ENCODE data around the gene KRT12. TPM values are rescaled to one million over a fixed set of nuclear protein-coding genes. Genes with fewer than 3 reads are reported as not detected.
A peak's percentile ranks its signal among the peaks of the same experiment; 100 is the strongest.

The KRT12 gene
- polyA plus RNA-seq, 1 donor = 0.16 TPM

DNA sequence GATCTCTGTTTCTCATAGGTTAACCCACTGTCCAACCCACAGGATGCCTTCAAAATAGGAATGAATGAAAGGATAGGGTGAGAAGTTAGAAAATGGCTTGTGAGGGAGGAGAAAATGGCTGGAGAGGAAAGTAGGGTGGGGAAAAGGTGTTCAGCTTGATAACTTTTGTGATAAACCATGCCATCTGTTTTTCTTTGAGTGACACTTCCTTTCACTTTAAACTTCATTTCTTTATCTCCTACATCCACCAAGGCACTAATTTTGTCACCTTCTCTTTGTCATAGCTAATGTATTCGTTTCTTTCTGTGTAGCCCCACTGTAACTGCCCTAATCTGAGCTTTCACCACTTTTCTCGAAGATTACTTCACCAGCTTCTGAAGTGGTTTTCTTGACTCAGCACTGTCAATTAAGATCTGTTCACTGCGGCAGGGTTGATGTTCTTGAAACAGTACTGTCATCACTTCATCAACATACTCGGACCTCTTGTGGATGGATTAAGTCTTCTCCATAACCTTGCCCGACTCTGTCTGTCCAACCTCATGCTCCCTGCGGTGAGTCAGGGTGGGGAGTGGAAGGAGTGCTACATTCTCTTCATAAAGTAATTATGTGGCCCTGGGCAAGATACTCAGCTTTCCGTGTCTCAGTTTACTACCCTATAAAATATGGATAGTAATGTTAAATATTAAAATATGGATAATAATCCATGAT, 39.1 kb downstream of the KRT12 start:
- H3K9me3 ChIP-seq (ENCODE audit: control insufficient read depth, low read depth, low read length) = no peaks in the 10 kb centered on the region
- no peaks in the 10 kb centered on the region for H3K36me3 ChIP-seq (ENCODE audit: control insufficient read depth, insufficient read depth, low read length)
- no peak overlapping the region for H3K27ac ChIP-seq (ENCODE audit: low read length)
- WGBS (ENCODE audit: insufficient coverage, low lambda C conversion rate) = 67% methylated on average over 1 of the region's 7 CpGs
- H3K4me1 ChIP-seq (ENCODE audit: control insufficient read depth, insufficient read depth, low read length) = no peaks in the 10 kb centered on the region
- DNase-seq = no peak
- H3K27me3 ChIP-seq (ENCODE audit: control insufficient read depth, insufficient read depth, low read length) = no peaks in the 10 kb centered on the region
- no peak overlapping the region for H3K4me3 ChIP-seq (ENCODE audit: low read length)

DNA sequence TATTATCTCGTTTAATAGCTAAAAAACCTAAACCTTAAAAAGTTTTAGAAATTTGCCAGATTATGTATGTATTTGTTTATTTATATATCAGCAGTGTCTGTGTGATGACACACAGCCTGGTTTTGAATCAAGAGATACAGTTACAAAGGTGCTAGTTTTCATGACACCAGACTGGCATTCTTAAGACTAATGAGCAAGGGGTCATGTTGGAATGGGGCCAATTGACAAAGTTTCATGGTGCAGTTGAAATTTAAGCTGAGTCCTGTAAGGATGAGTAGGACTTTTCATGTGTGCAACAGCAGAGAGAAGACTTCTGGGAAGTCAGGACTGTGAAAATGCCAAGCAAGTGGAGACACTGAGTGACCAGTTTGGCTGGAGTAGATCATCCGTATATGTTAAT, 41.4 kb downstream of the KRT12 start:
- Histone ChIP-seq H3K4me1 (ENCODE audit: control insufficient read depth, insufficient read depth, low read length) (no peaks in the 10 kb centered on the region), H3K4me3 (ENCODE audit: low read length) (no peak overlapping the region), H3K27ac (ENCODE audit: low read length) (no peak overlapping the region), H3K9me3 (ENCODE audit: control insufficient read depth, low read depth, low read length) (no peaks in the 10 kb centered on the region), H3K36me3 (ENCODE audit: control insufficient read depth, insufficient read depth, low read length) (no peaks in the 10 kb centered on the region), H3K27me3 (ENCODE audit: control insufficient read depth, insufficient read depth, low read length) (no peaks in the 10 kb centered on the region)
- WGBS (ENCODE audit: insufficient coverage, low lambda C conversion rate) = no CpG with 5 or more reads among the region's 2 CpGs
- no peak for DNase-seq

DNA sequence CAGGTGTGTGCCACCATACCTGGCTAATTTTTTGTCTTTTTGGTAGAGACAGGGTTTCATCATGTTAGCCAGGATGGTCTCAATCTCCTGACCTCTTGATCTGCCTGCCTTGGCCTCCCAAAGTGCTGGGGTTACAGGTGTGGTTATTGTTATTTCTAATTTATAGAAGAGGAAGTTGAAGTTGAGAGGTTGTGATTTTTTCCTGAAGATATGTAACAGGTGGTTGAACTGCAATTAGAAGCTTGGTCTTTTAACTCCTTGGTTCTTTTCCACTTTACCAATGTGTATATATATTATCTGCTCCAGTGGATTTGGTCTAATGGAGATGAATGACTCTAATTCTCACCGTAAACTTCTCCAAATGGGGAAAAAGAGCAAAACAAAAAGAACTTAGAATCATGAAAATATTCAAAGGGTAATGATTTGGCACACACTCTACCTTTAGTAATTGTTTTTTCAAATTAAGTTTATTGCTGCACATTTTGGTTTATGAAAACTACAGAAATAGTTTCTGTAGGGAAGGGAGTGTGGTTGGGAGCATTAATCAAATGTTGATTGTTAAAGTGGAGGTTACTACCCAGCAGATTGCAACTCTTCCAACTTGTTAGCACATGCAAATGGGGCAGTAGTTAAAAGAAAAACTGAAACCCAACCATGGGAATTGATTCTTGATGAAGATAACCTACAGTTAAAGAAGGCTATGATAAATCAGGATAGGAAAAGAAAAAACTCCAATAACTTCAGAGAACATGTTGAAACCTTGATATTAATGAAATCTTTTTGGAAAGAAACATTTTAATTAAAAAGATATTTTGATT, 42.8 kb downstream of the KRT12 start:
- H3K27me3 ChIP-seq (ENCODE audit: control insufficient read depth, insufficient read depth, low read length) = no peaks in the 10 kb centered on the region
- 100% methylated on average over 1 of the region's 1 CpG for WGBS (ENCODE audit: insufficient coverage, low lambda C conversion rate)
- H3K4me3 ChIP-seq (ENCODE audit: low read length) = no peak overlapping the region
- H3K9me3 ChIP-seq (ENCODE audit: control insufficient read depth, low read depth, low read length) = no peaks in the 10 kb centered on the region
- DNase-seq = no peak
- H3K4me1 ChIP-seq (ENCODE audit: control insufficient read depth, insufficient read depth, low read length) = no peaks in the 10 kb centered on the region
- H3K36me3 ChIP-seq (ENCODE audit: control insufficient read depth, insufficient read depth, low read length) = no peaks in the 10 kb centered on the region
- H3K27ac ChIP-seq (ENCODE audit: low read length) = no peak overlapping the region

DNA sequence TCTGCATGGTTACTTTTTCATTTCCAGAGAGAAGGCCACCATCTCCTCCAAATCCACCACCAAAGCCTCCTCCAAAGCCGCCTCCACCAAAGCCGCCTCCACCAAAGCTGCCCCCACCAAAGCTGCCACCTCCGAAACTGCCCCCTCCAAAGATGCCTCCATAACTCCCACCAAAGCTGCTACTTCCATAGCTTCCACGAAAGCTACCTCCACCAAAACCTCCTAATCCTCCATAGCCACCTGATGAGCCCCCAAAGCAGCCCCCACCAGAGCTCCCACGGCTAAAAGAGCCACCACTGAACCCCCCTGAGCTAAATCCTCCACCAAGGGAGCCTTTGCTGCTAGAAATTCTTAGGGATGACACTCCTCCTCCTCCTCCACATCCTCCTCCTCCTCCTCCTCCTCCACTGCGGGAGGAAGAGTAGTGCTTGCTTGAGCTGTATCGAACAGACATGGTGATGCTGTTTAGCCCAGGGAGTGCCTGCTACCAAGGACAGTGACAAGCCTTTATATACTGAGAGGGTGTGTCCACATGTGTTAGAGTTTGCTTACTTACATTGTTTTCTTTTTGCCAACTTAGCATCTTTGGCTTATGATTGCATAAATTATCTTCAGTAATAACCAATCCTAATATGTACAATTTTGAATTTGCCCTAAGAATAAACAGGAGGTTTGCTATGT, 44.8 kb downstream of the KRT12 start, which contains the start of gene KRT10:
TSS of gene KRT10 (minus strand) at position 483 of the 681 bp plus-strand sequence. CDS start at position 454, 29 bp downstream.
- WGBS (ENCODE audit: insufficient coverage, low lambda C conversion rate) = no CpG with 5 or more reads among the region's 7 CpGs
- H3K9me3 ChIP-seq (ENCODE audit: control insufficient read depth, low read depth, low read length) = no peaks in the 10 kb centered on the region
- DNase-seq = no peak
- H3K27ac ChIP-seq (ENCODE audit: low read length) = no peak within 1 kb of the TSS
- H3K4me1 ChIP-seq (ENCODE audit: control insufficient read depth, insufficient read depth, low read length) = no peaks in the 10 kb centered on the region
- H3K27me3 ChIP-seq (ENCODE audit: control insufficient read depth, insufficient read depth, low read length) = no peaks in the 10 kb centered on the region
- H3K36me3 ChIP-seq (ENCODE audit: control insufficient read depth, insufficient read depth, low read length) = peaks cover 3% of the 10 kb centered on the region
- no peak within 1 kb of the TSS for H3K4me3 ChIP-seq (ENCODE audit: low read length)

DNA sequence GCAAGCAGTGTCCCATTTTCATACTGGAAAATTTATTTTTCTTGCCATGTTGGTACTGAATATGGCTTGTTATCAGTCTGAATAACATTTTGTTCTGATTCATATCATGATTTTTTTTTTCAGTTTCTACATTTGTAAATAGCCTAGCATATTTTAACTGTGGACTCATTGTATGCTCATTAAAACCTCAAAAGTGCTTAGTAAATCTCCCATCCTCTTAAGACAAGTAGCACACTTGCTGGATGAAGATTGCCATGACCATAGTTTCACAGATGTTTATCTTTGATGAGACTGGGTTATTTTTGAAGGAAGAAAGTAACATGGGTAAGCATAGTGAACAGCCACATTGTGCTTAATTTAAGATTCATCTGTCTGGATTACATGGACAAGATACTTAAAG, 45.5 kb downstream of the KRT12 start:
- H3K4me1 ChIP-seq (ENCODE audit: control insufficient read depth, insufficient read depth, low read length) = no peaks in the 10 kb centered on the region
- no peaks in the 10 kb centered on the region for H3K9me3 ChIP-seq (ENCODE audit: control insufficient read depth, low read depth, low read length)
- no peak for DNase-seq
- no peaks in the 10 kb centered on the region for H3K27me3 ChIP-seq (ENCODE audit: control insufficient read depth, insufficient read depth, low read length)
- peaks cover 8% of the 10 kb centered on the region for H3K36me3 ChIP-seq (ENCODE audit: control insufficient read depth, insufficient read depth, low read length)
- H3K4me3 ChIP-seq (ENCODE audit: low read length) = no peak overlapping the region
- H3K27ac ChIP-seq (ENCODE audit: low read length) = no peak overlapping the region

DNA sequence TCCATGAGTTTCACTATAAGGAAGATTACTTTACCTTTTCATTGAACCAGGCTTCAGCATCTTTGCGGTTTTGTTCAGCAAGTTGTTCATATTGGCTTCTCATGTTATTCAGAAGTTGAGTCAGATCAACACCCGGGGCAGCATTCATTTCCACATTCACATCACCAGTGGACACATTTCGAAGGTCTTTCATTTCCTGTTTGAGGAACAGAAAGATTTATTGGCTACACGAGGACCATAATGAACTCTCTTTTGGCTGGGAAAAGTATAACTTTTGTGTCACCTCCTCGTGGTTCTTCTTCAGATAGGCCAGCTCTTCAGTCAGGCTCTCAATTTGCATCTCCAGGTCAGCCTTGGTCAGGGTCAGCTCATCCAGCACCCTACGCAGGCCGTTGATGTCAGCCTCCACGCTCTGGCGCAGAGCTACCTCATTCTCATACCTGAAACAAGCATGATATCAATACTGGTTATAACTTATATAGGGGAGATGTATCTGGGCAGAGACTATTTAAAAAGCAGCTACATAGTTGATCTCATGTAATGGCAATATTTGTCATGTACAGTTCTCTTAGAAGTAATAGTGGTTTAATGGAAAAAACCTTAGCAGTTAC, 46.7 kb downstream of the KRT12 start:
- Histone ChIP-seq H3K4me1 (ENCODE audit: control insufficient read depth, insufficient read depth, low read length) (no peaks in the 10 kb centered on the region), H3K27me3 (ENCODE audit: control insufficient read depth, insufficient read depth, low read length) (no peaks in the 10 kb centered on the region), H3K9me3 (ENCODE audit: control insufficient read depth, low read depth, low read length) (no peaks in the 10 kb centered on the region), H3K4me3 (ENCODE audit: low read length) (no peak overlapping the region), H3K36me3 (ENCODE audit: control insufficient read depth, insufficient read depth, low read length) (peaks cover 8% of the 10 kb centered on the region), H3K27ac (ENCODE audit: low read length) (no peak overlapping the region)
- WGBS (ENCODE audit: insufficient coverage, low lambda C conversion rate) = no CpG with 5 or more reads among the region's 9 CpGs
- no peak for DNase-seq

DNA sequence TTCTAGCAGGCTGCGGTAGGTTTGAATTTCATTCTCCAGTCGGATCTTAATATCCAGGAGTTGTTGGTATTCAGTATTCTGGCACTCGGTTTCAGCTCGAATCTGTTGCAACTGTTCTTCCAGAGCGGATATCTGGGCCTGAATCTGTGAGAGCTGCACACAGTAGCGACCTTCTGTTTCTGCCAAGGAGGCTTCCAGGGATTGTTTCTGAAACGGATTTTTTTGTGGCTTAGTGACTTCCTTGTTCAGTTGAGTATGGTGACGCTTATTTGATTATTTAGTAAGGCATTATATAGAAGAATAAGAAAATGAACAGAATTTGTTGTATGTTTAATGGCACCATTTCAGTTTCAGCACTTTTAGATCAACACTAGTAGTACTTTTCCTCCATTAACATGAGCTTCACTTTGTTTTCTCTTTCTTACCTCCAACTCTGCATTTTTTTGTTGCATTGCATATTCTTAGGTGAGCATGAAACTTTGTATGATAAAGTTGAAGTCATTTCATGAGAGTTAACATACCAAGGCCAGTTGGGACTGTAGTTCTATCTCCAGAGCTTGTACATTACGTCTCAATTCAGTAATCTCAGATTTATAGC, 47.4 kb downstream of the KRT12 start:
- WGBS (ENCODE audit: insufficient coverage, low lambda C conversion rate) = 38% methylated on average over 1 of the region's 9 CpGs
- Histone ChIP-seq H3K4me3 (ENCODE audit: low read length) (peak overlapping the region; percentile 56), H3K9me3 (ENCODE audit: control insufficient read depth, low read depth, low read length) (no peaks in the 10 kb centered on the region), H3K27me3 (ENCODE audit: control insufficient read depth, insufficient read depth, low read length) (no peaks in the 10 kb centered on the region), H3K27ac (ENCODE audit: low read length) (peak overlapping the region; percentile 54), H3K36me3 (ENCODE audit: control insufficient read depth, insufficient read depth, low read length) (peaks cover 8% of the 10 kb centered on the region), H3K4me1 (ENCODE audit: control insufficient read depth, insufficient read depth, low read length) (no peaks in the 10 kb centered on the region)
- DNase-seq = peak in 1 of 2 donors; percentile 22

DNA sequence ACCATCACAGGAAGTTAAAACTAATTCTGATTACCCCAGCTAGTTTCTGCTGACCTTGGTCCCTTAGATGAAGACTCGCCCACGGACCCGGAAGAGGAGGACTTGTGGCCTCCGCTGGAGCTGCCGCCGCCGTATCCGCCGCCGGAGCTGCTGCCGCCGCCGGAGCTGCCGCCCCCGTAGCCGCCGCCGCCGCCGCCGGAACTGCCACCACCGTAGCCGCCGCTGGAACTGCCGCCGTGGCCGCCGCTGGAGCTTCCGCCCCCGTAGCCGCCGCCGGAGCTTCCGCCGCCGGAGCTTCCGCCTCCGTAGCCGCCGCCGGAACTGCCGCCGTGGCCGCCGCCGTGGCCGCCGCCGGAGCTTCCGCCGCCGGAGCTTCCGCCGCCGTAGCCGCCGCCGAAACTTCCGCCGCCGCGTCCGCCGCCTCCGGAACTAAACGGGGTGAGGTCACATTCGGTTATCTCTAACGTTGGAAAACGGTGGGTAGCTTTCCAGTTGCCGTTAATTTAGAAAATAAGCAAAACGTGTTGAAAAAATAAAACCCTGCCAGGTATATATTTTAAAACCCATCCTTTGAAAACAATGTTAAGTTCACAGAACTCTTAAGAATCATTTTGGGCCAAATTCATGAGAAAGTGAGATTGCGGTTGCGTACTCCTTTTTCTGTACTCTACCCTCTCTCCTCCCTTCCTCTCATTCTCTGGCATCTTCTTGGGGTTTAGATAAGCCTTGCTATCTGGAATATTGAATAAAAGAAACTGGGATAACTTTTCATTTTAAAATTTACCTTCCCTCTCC, 48.1 kb downstream of the KRT12 start:
- Histone ChIP-seq H3K4me3 (ENCODE audit: low read length) (peak overlapping the region; percentile 72), H3K27me3 (ENCODE audit: control insufficient read depth, insufficient read depth, low read length) (no peaks in the 10 kb centered on the region), H3K9me3 (ENCODE audit: control insufficient read depth, low read depth, low read length) (no peaks in the 10 kb centered on the region), H3K36me3 (ENCODE audit: control insufficient read depth, insufficient read depth, low read length) (peaks cover 8% of the 10 kb centered on the region), H3K27ac (ENCODE audit: low read length) (peak overlapping the region; percentile 70), H3K4me1 (ENCODE audit: control insufficient read depth, insufficient read depth, low read length) (no peaks in the 10 kb centered on the region)
- WGBS (ENCODE audit: insufficient coverage, low lambda C conversion rate) = 45% methylated on average over 2 of the region's 73 CpGs
- peak; percentile 68 to 91 for DNase-seq

DNA sequence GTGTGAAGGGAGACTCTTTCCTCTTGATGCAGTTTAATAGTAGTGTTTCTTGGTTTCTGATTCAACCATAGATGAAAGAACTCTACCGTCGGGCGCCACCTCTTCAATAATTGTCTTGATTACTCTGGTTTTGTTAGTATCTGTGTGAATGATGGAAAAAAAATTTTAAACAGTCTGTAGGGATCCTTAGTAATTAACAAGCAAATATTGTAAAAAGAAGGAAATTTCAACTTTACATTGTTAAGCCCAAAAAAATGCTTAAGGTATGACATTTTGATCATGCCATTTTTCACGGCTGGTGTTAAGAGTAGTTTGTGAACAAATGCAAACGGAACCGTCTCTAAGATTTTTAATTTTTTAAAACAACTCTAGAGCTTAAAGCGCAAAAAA, 48.7 kb downstream of the KRT12 start:
- Histone ChIP-seq H3K36me3 (ENCODE audit: control insufficient read depth, insufficient read depth, low read length) (peaks cover 8% of the 10 kb centered on the region), H3K27me3 (ENCODE audit: control insufficient read depth, insufficient read depth, low read length) (no peaks in the 10 kb centered on the region), H3K4me3 (ENCODE audit: low read length) (peak overlapping the region; percentile 72), H3K27ac (ENCODE audit: low read length) (peak overlapping the region; percentile 70), H3K9me3 (ENCODE audit: control insufficient read depth, low read depth, low read length) (no peaks in the 10 kb centered on the region), H3K4me1 (ENCODE audit: control insufficient read depth, insufficient read depth, low read length) (no peaks in the 10 kb centered on the region)
- no CpG with 5 or more reads among the region's 7 CpGs for WGBS (ENCODE audit: insufficient coverage, low lambda C conversion rate)
- DNase-seq = no peak
